H1 (cell line): Measurements from ENCODE around the gene CCDC74A. TPM values are rescaled to one million over a fixed set of nuclear protein-coding genes. Genes with fewer than 3 reads are reported as not detected.

ENCODE experiments used
- ATF2 ChIP-seq: IDR thresholded peaks from 2 replicates; pipeline ENCODE4 v1.6.1; 2012; ENCODE audit warnings: low read length, inconsistent platforms
- CHD7 ChIP-seq: fragments of 300-600 bp; sonication (generic); IDR thresholded peaks from 2 replicates; pipeline ENCODE4 v1.7.1; 2012; ENCODE audit warnings: low read length, moderate library complexity, mild to moderate bottlenecking, inconsistent platforms; ENCODE audit not compliant: insufficient replicate concordance
- CTBP2 ChIP-seq: IDR thresholded peaks from 2 replicates; pipeline ENCODE4 v1.7.0; 2011; ENCODE audit warnings: borderline replicate concordance, mild to moderate bottlenecking, moderate library complexity, mixed read lengths, low read length; ENCODE audit not compliant: insufficient read depth, insufficient read length
- GABPA ChIP-seq: IDR thresholded peaks from 2 replicates; pipeline ENCODE4 v1.6.1; 2011; ENCODE audit warnings: mild to moderate bottlenecking, low read length, moderate library complexity, borderline replicate concordance; ENCODE audit not compliant: insufficient read depth
- JUND ChIP-seq: IDR thresholded peaks from 2 replicates; pipeline ENCODE4 v1.6.1; 2011; ENCODE audit warnings: mild to moderate bottlenecking, improper control_type of control experiment, low read length
- PHF8 ChIP-seq: fragments of 200-600 bp; sonication (generic); conservative IDR thresholded peaks from 2 replicates; pipeline ENCODE4 v1.7.1; 2012; ENCODE audit warnings: low read depth, mild to moderate bottlenecking, inconsistent platforms, low read length, moderate library complexity
- SIN3A ChIP-seq, 2 experiments: IDR thresholded peaks in 1 of 2; conservative IDR thresholded peaks in 1 of 2; 2 replicates each; pipeline ENCODE4 v1.6.1; 2011 to 2012; ENCODE audit warnings: low read length in 2 of 2, improper control_type of control experiment in 1 of 2, low read depth in 1 of 2, mild to moderate bottlenecking in 1 of 2
- polyA plus RNA-seq, 7 experiments: library from polyadenylated mRNA; depleted of rRNA in 3 of 7; stranded (reverse) in 5 of 7; unstranded in 2 of 7; fragments of >200 nt in 5 of 7; fragments of 200-250 nt in 2 of 7; gene quantifications; 1 replicate in 5 of 7; 2 replicates in 1 of 7; 4 replicates in 1 of 7; pipeline versions ENCODE4 v1.2.1 to v1.2.3, GENCODE V29; 2011 to 2013; ENCODE audit warnings: missing spikeins in 2 of 7, mixed read lengths in 2 of 7
- total RNA-seq: library from RNA; stranded (reverse); fragmentation: NEBNext Ultra II Directional; extraction: Animal tissue kit (Norgen Biotek cat#: 25700); gene quantifications from 2 replicates; pipeline ENCODE4 v1.2.1, GENCODE V29; 2021

CCDC74A gene
- total and polyA plus RNA-seq, 2 of the 8 experiments (the other 6 are each of a cell fraction or from before 2014, with no cell fraction given), result 18.1 to 21.0 TPM

GRCh38 chr2:131492418-131493198 lies 35.1 kb upstream of the CCDC74A start (continued):
- TF ChIP-seq CHD7, result no peak
- no peak for TF ChIP-seq CTBP2
- no peak for TF ChIP-seq ATF2
- TF ChIP-seq SIN3A (conservative IDR thresholded peaks at IDR 0.05 in 1 of 2, IDR thresholded peaks at IDR 0.05 in 1 of 2; ENCODE audit: low read depth in 1 of 2, low read length in 2 of 2), result no peak; a peak in 1 of 4 replicates
- TF ChIP-seq PHF8, result peak; percentile 82; the same call in 1 of the 2 replicates
- TF ChIP-seq GABPA, result no peak
- no peak; the same call in 1 of the 2 replicates for TF ChIP-seq JUND
